DOHH2 (cell line): ENCODE measurements around the gene TRMT2A.

Source experiments
- CTCF ChIP-seq: fragments of 200-600 bp; sonication (generic); IDR thresholded peaks from one replicate; pipeline ENCODE4 v1.5.1; 2014; ENCODE audit warnings: antibody characterized with exemption, mild to moderate bottlenecking, low read depth, low read length; ENCODE audit not compliant: poor library complexity, severe bottlenecking
- EZH2phosphoT487 ChIP-seq: fragments of 200-600 bp; sonication (generic); IDR thresholded peaks from 2 replicates; pipeline ENCODE4 v1.6.1; 2017; ENCODE audit warnings: borderline replicate concordance, mild to moderate bottlenecking, antibody characterized with exemption, low read length, moderate library complexity, mixed read lengths

- no peak for TF ChIP-seq CTCF
- TF ChIP-seq EZH2phosphoT487: no peak
These were observed 31.4 kb downstream of the TRMT2A start for GRCh38 chr22:20085651-20086050.
